MM.1S (cell line): ENCODE measurements around the gene TAF9.

Experiments used
- EZH2 ChIP-seq: fragments of 300-600 bp; sonication (generic); optimal IDR thresholded peaks from 2 replicates; pipeline ENCODE3; 2017; ENCODE audit warnings: low read depth, mild to moderate bottlenecking, antibody characterized with exemption, low read length, mixed read lengths
- EZH2phosphoT487 ChIP-seq: fragments of 300-600 bp; sonication (generic); IDR thresholded peaks from 2 replicates; pipeline ENCODE4 v1.6.1; 2018; ENCODE audit warnings: antibody characterized with exemption, low read length
- TF ChIP-seq, protein P1 (sequence below): fragments of 300-600 bp; sonication (generic); IDR thresholded peaks from 2 replicates; pipeline ENCODE4 v1.5.1; 2016; ENCODE audit warnings: antibody characterized with exemption, low read length, mixed read lengths

GRCh38 chr5:69364414-69364813 is 4.9 kb downstream of the TAF9 start:
- TF ChIP-seq EZH2 (no peak), EZH2phosphoT487 (no peak)
- TF ChIP-seq, protein P1, sequence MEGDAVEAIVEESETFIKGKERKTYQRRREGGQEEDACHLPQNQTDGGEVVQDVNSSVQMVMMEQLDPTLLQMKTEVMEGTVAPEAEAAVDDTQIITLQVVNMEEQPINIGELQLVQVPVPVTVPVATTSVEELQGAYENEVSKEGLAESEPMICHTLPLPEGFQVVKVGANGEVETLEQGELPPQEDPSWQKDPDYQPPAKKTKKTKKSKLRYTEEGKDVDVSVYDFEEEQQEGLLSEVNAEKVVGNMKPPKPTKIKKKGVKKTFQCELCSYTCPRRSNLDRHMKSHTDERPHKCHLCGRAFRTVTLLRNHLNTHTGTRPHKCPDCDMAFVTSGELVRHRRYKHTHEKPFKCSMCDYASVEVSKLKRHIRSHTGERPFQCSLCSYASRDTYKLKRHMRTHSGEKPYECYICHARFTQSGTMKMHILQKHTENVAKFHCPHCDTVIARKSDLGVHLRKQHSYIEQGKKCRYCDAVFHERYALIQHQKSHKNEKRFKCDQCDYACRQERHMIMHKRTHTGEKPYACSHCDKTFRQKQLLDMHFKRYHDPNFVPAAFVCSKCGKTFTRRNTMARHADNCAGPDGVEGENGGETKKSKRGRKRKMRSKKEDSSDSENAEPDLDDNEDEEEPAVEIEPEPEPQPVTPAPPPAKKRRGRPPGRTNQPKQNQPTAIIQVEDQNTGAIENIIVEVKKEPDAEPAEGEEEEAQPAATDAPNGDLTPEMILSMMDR = peak; percentile 40
